OCI-LY1 (cell line): ENCODE results near the gene AMD1.

Experiments
- H2AFZ ChIP-seq: fragments of 200-600 bp; sonication (generic), shearing (Covaris generic); 2 replicates; pipeline ENCODE4 v1.6.0; 2014; ENCODE audit warnings: antibody characterized with exemption, mild to moderate bottlenecking, low read length
- H3F3A ChIP-seq: fragments of 200-600 bp; sonication (generic), shearing (Covaris generic); 2 replicates; pipeline ENCODE4 v1.6.0; 2014; ENCODE audit warnings: mild to moderate bottlenecking, antibody characterized with exemption, low read length, moderate library complexity; ENCODE audit not compliant: insufficient read depth
- H3K27ac ChIP-seq: fragments of 200-600 bp; sonication (generic); 2 replicates; pipeline ENCODE4 v1.5.1; 2014; ENCODE audit warnings: low read length, mixed run types, mild to moderate bottlenecking, low read depth; ENCODE audit not compliant: poor library complexity, severe bottlenecking
- H3K27me3 ChIP-seq: fragments of 200-600 bp; sonication (generic); 2 replicates; pipeline ENCODE4 v1.6.0; 2014; ENCODE audit warnings: antibody characterized with exemption, mild to moderate bottlenecking, low read length, moderate library complexity; ENCODE audit not compliant: insufficient read depth
- H3K36me3 ChIP-seq: fragments of 200-600 bp; sonication (generic); 2 replicates; pipeline ENCODE4 v1.6.1; 2014; ENCODE audit warnings: mild to moderate bottlenecking, antibody characterized with exemption, low read length, moderate library complexity, mixed read lengths; ENCODE audit not compliant: insufficient read depth
- H3K4me1 ChIP-seq: fragments of 200-600 bp; sonication (generic); 2 replicates; pipeline ENCODE4 v1.5.1; 2014; ENCODE audit warnings: mild to moderate bottlenecking, low read length, moderate library complexity; ENCODE audit not compliant: insufficient read depth, severe bottlenecking
- H3K4me2 ChIP-seq: fragments of 200-600 bp; sonication (generic), shearing (Covaris generic); 2 replicates; pipeline ENCODE4 v1.6.1; 2014; ENCODE audit warnings: low read length
- H3K4me3 ChIP-seq: fragments of 200-600 bp; sonication (generic); 2 replicates; pipeline ENCODE4 v1.5.1; 2014; ENCODE audit warnings: low read length, low read depth, mild to moderate bottlenecking, mixed read lengths; ENCODE audit not compliant: poor library complexity, severe bottlenecking
- H3K79me2 ChIP-seq: fragments of 200-600 bp; shearing (Covaris generic); 2 replicates; pipeline ENCODE4 v1.6.1; 2016; ENCODE audit warnings: mixed run types, low read length, mixed read lengths; ENCODE audit not compliant: insufficient read depth
- H3K9ac ChIP-seq: fragments of 200-600 bp; sonication (generic), shearing (Covaris generic); 2 replicates; pipeline ENCODE4 v1.6.1; 2014; ENCODE audit warnings: mild to moderate bottlenecking, low read length, mixed read lengths
- H3K9me2 ChIP-seq: fragments of 200-600 bp; sonication (generic), shearing (Covaris generic); 2 replicates; pipeline ENCODE4 v1.6.1; 2014; ENCODE audit warnings: low read depth, mild to moderate bottlenecking, low read length, mixed read lengths
- H3K9me3 ChIP-seq: fragments of 200-600 bp; shearing (Covaris generic); 2 replicates; pipeline ENCODE4 v1.6.1; 2014; ENCODE audit warnings: low read length, mixed read lengths
- H4K20me1 ChIP-seq: fragments of 200-600 bp; sonication (generic), shearing (Covaris generic); 2 replicates; pipeline ENCODE4 v1.6.0; 2016; ENCODE audit warnings: mild to moderate bottlenecking, low read length; ENCODE audit not compliant: insufficient read depth
- EZH2 ChIP-seq: fragments of 200-600 bp; sonication (generic), shearing (Covaris generic); IDR thresholded peaks from 2 replicates; pipeline ENCODE4 v1.8.0; 2017; ENCODE audit warnings: borderline replicate concordance, mixed run types, mild to moderate bottlenecking, antibody characterized with exemption, low read length, moderate library complexity, mixed read lengths
- TF ChIP-seq, protein P1 (sequence below): fragments of 200-600 bp; sonication (generic), shearing (Covaris generic); IDR thresholded peaks from 2 replicates; pipeline ENCODE4 v1.5.1; 2017; ENCODE audit warnings: mild to moderate bottlenecking, antibody characterized with exemption, low read length, moderate library complexity, mixed read lengths

Gene AMD1

DNA sequence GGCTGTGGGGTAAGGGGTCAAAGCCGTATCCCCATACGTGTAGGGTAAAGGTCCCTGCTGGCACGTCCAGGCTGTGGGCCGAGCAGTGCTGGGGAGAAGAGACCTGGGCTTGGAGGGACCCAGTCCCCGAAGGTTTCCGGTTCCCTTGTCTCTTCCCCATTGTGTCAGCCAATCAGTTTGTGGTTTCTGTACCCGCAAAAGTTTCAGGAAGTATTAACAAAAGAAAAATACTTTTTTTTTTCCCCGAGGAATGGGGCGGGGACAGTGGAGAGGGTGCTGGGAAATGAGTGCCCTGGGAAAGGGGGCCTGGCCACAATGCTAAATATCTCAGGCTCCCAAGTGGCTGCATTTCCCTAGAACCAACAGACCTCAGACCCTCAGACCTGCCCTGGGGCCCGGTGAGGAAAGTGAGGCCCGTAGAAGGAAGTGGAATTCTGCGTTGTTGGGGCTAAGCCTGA, 15.2 kb upstream of the AMD1 start:
- peaks cover 7% of the 10 kb centered on the region for H3K4me1 ChIP-seq
- no peak overlapping the region for H3K27ac ChIP-seq
- H3K36me3 ChIP-seq, result no peaks in the 10 kb centered on the region
- no peaks in the 10 kb centered on the region for H3K27me3 ChIP-seq
- no peak overlapping the region for H3K9ac ChIP-seq
- TF ChIP-seq, protein P1, sequence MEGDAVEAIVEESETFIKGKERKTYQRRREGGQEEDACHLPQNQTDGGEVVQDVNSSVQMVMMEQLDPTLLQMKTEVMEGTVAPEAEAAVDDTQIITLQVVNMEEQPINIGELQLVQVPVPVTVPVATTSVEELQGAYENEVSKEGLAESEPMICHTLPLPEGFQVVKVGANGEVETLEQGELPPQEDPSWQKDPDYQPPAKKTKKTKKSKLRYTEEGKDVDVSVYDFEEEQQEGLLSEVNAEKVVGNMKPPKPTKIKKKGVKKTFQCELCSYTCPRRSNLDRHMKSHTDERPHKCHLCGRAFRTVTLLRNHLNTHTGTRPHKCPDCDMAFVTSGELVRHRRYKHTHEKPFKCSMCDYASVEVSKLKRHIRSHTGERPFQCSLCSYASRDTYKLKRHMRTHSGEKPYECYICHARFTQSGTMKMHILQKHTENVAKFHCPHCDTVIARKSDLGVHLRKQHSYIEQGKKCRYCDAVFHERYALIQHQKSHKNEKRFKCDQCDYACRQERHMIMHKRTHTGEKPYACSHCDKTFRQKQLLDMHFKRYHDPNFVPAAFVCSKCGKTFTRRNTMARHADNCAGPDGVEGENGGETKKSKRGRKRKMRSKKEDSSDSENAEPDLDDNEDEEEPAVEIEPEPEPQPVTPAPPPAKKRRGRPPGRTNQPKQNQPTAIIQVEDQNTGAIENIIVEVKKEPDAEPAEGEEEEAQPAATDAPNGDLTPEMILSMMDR, result no peak
- no peak for TF ChIP-seq EZH2
- H3K79me2 ChIP-seq, result no peaks in the 10 kb centered on the region
- H3K9me2 ChIP-seq, result no peaks in the 10 kb centered on the region
- H3F3A ChIP-seq, result no peaks in the 10 kb centered on the region
- no peak overlapping the region; the same call in 1 of the 2 replicates for H2AFZ ChIP-seq
- no peak overlapping the region for H3K4me2 ChIP-seq
- H3K4me3 ChIP-seq, result no peak overlapping the region
- no peaks in the 10 kb centered on the region for H3K9me3 ChIP-seq
- H4K20me1 ChIP-seq, result no peaks in the 10 kb centered on the region

DNA sequence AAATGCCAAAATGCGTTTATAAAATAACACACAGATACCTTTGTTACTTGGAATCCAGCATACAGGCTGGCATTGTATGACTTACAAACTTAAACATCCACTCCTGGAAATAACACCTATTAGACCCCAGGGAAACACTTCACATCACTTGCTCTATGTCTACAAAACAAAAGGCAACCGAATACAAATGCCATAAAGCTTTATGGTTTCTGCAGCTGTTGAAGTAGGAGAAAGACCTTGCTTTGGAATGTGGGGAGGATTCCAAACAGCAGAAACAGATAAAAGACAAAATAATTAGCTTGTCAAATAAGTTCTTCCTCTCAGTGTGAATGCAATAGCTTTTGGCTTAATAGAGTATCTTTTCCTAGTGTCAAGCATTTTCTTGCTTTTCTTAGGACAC, 9.8 kb upstream of the AMD1 start:
- H4K20me1 ChIP-seq, result no peaks in the 10 kb centered on the region
- H3K79me2 ChIP-seq, result no peaks in the 10 kb centered on the region
- H3K4me2 ChIP-seq, result no peak overlapping the region
- H3K9me2 ChIP-seq, result no peaks in the 10 kb centered on the region
- TF ChIP-seq, protein P1, result no peak
- TF ChIP-seq EZH2, result no peak
- no peaks in the 10 kb centered on the region for H3F3A ChIP-seq
- H3K36me3 ChIP-seq, result no peaks in the 10 kb centered on the region
- no peak overlapping the region for H3K27ac ChIP-seq
- no peak overlapping the region for H3K9ac ChIP-seq
- H3K9me3 ChIP-seq, result no peaks in the 10 kb centered on the region
- H3K4me1 ChIP-seq, result peaks cover 10% of the 10 kb centered on the region
- H3K4me3 ChIP-seq, result no peak overlapping the region
- H3K27me3 ChIP-seq, result no peaks in the 10 kb centered on the region
- no peak overlapping the region; the same call in 1 of the 2 replicates for H2AFZ ChIP-seq

DNA sequence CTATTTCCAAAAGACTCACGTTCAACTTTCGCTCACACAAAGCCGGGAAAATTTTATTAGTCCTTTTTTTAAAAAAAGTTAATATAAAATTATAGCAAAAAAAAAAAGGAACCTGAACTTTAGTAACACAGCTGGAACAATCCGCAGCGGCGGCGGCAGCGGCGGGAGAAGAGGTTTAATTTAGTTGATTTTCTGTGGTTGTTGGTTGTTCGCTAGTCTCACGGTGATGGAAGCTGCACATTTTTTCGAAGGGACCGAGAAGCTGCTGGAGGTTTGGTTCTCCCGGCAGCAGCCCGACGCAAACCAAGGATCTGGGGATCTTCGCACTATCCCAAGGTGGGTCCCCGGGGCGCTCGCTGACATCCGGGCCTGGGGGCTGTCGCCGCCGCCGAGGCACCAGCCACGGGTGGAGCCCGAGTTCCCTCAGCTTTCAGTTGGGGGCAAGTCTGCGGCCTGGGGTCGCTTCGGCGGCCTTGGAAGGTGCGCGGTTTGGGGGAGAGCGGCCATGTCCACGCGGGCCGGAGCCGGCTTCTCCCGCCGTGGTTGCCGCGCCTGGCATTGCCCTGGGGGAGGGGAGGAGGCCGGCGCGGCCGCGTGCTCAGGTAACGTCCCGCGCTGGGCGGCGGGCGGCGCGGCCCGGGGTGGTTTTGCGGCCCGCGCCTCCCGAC, 429 bp downstream of the AMD1 start:
- H3K36me3 ChIP-seq, result peaks cover 7% of the 10 kb centered on the region; the same call in 1 of the 2 replicates
- H3K9ac ChIP-seq, result peak overlapping the region; percentile 80
- 0 out of 2 replicates have a peak, but pooled peaks cover 3% of the 10 kb centered on the region for H3F3A ChIP-seq
- no peaks in the 10 kb centered on the region for H4K20me1 ChIP-seq
- TF ChIP-seq EZH2, result no peak
- TF ChIP-seq, protein P1, result no peak
- no peaks in the 10 kb centered on the region for H3K9me3 ChIP-seq
- H2AFZ ChIP-seq, result no peak overlapping the region
- peak overlapping the region; percentile 59 for H3K27ac ChIP-seq
- no peaks in the 10 kb centered on the region for H3K9me2 ChIP-seq
- peaks cover 54% of the 10 kb centered on the region for H3K79me2 ChIP-seq
- H3K27me3 ChIP-seq, result no peaks in the 10 kb centered on the region
- H3K4me3 ChIP-seq, result peak overlapping the region; percentile 95
- H3K4me1 ChIP-seq, result peaks cover 43% of the 10 kb centered on the region
- peak overlapping the region; percentile 94 for H3K4me2 ChIP-seq
